ENCODE data around the gene TRERF1.

DNA sequence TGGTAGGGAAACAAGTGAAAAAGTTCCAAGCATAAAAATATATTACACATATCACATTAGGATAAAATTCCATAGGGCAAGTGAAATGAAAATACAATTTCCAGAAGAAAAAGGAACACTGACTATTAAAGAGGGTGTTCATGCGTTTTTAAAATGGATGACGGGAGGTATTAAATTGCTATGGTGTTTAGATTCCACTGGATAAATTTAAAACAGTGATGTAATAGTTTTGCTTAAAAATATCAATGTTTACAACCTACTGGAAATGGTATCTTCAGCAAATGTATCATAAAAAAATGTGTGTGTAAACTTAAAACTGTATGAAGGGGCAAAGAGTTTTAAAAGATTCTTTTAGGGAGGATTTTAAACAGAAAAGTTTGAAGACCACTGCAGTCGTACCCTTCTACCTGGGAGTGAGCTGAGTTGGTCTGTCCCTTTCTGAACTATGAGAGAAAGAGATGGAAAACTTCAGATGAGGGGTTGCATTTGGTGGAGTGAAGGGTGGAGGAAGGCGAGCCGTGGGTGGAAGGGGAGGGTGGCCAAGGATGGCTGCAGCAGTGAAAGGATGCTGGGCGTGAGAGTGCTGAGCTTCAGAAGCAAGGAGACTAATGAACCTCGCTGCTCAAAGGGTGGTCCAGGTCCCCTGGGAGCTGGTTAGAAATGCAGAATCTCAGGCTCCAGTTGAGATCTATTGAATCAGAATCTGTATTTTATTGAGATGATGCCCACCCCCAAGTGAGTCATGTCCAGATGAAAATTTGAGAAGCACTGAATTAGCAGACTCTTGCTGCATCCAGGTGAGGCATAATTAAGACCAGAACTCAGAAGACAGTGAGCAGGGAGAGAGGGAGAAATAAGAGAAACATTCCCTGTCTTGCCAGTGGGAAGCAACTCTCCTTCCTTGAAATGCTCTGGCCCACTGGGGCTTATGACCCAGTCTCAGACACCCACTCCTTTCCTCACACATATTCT, 179.6 kb downstream of the TRERF1 start:
- TF ChIP-seq, protein P1, sequence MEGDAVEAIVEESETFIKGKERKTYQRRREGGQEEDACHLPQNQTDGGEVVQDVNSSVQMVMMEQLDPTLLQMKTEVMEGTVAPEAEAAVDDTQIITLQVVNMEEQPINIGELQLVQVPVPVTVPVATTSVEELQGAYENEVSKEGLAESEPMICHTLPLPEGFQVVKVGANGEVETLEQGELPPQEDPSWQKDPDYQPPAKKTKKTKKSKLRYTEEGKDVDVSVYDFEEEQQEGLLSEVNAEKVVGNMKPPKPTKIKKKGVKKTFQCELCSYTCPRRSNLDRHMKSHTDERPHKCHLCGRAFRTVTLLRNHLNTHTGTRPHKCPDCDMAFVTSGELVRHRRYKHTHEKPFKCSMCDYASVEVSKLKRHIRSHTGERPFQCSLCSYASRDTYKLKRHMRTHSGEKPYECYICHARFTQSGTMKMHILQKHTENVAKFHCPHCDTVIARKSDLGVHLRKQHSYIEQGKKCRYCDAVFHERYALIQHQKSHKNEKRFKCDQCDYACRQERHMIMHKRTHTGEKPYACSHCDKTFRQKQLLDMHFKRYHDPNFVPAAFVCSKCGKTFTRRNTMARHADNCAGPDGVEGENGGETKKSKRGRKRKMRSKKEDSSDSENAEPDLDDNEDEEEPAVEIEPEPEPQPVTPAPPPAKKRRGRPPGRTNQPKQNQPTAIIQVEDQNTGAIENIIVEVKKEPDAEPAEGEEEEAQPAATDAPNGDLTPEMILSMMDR (IDR thresholded peaks at IDR 0.05 in 4 of 5, conservative IDR thresholded peaks at IDR 0.05 in 1 of 5) = no peak
- no peak for TF ChIP-seq POLR2A (IDR thresholded peaks at IDR 0.05)

All from gastrocnemius medialis (tissue), 4 donors.